ENCODE data around the gene LYPD1. TPM values are rescaled to one million over a fixed set of nuclear protein-coding genes. Genes with fewer than 3 reads are reported as not detected.

The LYPD1 gene
- total RNA-seq, 1 donor from 2014 or later = 29.4 TPM

DNA sequence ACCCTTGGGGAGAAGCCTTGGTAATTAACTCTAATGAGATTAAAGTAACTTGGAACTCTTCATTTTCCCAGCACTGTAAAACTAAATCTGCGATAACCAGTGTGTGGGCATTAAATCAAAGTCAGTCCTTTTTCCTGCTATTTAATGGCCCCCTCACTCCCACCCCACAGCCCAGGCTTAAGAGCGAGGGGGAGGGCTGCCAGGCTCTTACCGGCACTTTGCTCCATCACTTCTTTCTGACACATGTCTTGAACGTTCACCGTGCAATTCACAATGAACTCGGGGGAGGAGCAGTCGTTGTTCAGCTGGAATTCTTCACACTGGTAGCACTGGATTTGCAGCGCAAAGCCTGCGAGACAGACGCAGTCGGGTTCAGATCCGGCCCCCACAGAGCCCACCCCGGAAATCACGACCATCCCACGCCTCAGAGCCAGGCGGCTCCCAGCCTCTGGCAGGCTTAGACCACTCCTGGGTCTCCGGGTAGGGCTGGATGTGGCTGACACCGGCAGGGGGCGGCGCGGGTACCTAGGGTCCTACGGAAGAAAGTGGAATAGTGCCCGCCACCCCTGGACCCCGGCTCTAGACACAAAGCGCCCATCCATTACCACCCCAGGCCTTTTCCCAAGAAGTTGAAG lies 1.7 kb downstream of the LYPD1 start:
- DNase-seq (ENCODE audit: low read depth, low spot score) = no peak

DNA sequence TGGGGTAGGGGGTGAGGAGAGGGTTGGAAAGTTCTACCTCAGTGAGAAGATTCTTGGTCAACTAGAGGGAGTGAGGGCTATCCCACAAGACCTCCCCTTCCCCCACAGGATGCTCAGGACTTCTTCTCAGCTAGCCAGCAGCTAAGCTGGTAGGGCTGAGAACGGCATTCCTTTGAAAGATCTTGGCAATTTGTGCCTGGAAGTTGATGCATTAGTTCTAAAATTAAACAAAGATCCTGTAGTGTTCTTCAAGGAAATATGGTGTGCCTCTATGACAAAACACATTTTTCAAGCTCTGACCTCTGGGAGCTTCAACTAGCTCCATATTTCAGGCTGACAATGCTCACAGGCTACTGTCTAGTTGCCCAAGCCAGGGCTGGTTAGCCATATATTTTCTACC lies 2.3 kb downstream of the LYPD1 start:
- no peak for DNase-seq (ENCODE audit: low read depth, low spot score)

DNA sequence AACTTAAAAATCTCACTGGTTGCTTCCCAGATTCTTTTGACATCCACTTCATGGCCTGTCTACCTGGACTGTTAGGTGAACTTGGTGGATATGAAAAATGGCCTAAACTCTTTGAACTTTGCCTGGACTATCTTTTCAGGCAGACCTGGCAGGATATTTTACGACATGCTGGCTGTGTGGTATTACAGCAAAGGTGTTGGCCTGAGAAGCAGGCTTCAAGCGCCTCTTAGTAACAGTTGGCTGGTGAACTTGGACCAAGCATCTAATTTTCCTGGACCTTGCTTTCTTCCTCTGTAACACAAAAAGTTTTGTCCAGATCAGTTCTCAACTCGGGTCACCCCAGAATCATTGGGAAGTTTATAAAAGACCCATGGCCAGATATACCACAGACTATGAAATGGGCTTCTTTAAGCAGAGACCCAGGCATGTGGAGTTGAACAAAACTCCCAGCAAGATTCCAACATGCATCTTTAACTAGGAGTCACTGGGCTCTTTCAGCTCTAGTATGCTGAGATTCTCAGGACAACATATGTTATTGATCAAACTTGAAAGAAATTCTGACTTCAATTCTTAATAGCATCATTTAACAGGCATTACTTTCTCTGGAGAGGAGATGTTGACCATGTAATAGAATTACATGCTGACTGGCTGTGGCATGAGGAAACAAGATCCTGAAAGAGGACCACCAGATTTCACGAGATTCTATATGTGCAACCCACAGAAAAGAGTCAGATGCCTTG lies 4.4 kb downstream of the LYPD1 start:
- no peak for DNase-seq (ENCODE audit: low read depth, low spot score)

DNA sequence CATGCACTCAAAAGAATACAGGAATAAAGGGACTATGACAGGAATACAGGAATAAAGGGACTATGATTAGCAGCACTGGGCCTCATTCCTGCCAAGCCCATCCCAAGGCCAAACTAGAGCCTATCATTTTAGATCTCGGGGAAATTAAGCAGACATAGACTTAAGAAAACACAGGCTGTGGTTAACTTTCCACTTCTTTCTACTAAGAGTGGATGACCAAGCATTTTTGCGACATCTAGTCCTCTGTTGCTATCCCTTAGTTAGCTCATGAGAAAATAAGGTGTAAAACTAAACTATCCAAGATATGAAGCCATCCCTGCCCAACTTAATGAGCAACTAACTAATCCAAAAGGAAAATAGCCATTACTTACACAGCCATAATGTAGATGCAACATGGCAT lies 5.9 kb downstream of the LYPD1 start:
- no peak for DNase-seq (ENCODE audit: low read depth, low spot score)

- DNase-seq (ENCODE audit: low read depth, low spot score) = no peak
These were observed 7.3 kb downstream of the LYPD1 start for GRCh38 chr2:132662732-132663131.

DNA sequence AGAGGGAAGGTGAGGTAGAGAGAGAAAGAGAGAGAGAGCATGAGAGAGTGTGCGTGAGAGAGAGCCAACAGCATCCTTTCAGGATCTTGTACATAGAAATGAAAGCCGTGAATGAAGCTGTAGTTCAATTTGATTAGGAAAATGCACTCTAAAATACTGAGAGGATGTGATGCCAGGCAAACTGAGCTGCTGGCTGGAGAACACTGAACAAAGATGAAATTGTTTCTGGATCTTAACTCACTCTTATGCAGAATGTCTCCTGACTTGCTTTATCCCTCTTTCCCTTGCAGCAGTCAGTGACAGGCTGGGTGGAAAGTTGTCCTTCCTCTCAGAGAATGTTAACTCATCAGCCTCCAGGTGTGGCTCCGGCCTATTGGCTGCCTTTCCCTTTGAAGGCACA lies 10.7 kb downstream of the LYPD1 start:
- no peak for DNase-seq (ENCODE audit: low read depth, low spot score)

- DNase-seq (ENCODE audit: low read depth, low spot score) = no peak
These were observed 13.6 kb downstream of the LYPD1 start for GRCh38 chr2:132656266-132656975.

DNA sequence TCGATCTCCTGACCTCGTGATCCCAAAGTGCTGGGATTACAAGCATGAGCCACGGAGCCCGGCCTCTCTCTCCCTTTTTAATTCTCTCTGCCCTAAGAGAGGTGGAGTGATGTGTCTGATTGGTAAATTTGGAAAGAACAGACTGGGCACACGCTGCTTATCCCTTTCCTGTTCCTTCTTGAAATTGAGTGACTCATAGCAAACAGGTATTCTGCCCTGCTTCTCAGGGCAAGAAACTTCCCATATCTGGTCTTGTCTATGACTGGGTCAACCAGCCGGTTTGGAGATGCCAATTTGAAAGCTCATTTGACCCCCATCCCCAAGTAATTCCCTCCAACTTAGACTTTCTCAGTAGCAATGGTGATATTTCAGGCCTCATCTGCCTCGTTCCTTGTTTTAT lies 15.0 kb downstream of the LYPD1 start:
- DNase-seq (ENCODE audit: low read depth, low spot score) = no peak

GRCh38 chr2:132654335-132654734 lies 15.7 kb downstream of the LYPD1 start:
- no peak for DNase-seq (ENCODE audit: low read depth, low spot score)

- no peak for DNase-seq (ENCODE audit: low read depth, low spot score)
These were observed 17.5 kb downstream of the LYPD1 start for GRCh38 chr2:132652474-132652873.

DNA sequence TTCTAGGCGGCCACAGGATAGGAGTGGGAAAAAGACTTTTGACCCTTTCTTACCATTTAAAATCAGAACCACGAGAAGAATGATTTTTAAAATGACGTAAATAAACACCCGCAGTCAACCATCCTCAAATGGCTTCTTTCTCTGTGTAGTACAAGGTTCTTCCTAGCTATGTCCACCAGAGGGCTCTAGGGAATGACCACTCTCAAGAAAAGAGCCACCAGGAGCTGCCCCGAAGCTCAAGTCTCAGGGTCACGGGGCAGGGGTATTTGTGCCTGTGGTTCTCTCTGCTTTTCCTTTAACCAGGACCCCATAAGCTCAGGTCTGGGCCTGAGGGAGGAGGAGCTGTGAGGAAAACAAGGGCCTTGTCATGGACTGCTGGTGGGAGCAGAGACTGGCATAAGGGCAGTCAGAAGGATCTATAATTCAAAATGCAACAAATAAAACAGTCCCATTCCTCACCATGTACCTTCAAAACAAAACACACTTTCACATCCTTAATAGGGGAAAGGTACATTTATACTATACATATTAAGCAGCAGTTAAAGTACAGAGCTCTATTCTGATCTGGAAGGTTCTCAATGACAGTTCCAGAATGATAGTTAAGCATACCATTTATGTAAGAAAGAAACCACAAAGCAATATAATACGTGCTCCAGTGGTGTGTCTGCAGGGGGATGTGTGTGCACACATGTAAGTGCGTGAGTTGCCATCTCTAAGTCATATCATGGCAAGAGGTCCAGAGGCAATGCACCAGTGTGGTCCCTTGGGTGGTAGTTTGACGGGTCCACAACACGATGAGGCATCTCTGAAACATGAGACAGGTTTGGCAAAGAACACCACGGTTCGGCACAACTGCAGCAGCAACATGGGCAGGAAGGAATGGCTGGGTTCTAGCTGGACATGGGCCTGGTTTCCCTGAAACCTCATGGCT lies 18.6 kb downstream of the LYPD1 start:
- no peak for DNase-seq (ENCODE audit: low read depth, low spot score)

DNA sequence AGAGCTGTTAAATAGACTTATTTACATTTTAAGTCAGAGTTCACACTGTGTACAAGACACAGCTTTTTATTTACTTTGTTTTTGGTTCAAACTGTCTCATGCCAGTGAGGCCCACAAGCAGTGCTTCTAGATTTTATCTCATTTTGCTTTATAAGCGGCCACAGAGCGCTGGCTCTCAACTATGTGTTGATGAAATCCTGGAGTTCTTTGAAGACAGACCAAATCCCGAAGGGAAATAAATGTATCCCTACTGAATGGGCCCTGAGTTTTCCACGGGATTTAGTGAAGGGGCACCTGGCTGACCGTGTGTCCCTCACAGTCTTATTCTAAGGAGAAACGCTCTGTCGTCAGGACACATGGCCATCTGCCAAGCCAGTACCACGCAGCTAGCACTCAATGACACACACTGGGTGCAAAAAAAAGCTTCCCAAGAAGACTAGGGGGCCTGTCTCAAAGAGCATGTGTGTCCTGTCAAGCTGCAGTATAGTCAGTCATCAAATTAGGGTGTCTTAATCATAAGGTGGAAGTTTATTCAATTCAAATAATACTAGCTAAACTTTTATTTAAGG lies 23.4 kb downstream of the LYPD1 start:
- no peak for DNase-seq (ENCODE audit: low read depth, low spot score)

GRCh38 chr2:132645722-132646539 lies 24.1 kb downstream of the LYPD1 start:
- DNase-seq (ENCODE audit: low read depth, low spot score) = no peak

- no peak for DNase-seq (ENCODE audit: low read depth, low spot score)
These were observed 24.8 kb downstream of the LYPD1 start for GRCh38 chr2:132645176-132645575.

GRCh38 chr2:132642415-132642814 lies 27.6 kb downstream of the LYPD1 start:
- no peak for DNase-seq (ENCODE audit: low read depth, low spot score)

- no peak for DNase-seq (ENCODE audit: low read depth, low spot score)
These were observed 28.2 kb downstream of the LYPD1 start for GRCh38 chr2:132641819-132642218.

DNA sequence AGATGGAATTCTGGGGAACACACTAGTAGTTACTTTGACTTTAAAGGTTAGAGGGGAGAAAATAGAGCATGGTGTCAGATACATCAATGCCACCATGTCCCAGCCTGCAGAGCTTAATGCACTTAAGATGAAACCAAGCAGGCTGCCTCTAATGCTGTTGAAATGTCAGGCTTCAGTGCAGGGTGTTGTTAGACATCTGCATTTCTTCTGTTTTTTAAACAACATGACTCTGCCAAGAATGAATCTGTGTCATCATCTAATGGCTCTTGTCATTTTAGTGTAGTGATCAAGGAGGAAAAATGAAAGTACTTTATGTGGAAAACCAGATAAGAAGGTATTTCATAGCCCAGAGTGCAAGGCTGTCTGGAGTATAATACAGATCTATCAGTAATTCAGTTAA lies 29.9 kb downstream of the LYPD1 start:
- no peak for DNase-seq (ENCODE audit: low read depth, low spot score)

- no peak for DNase-seq (ENCODE audit: low read depth, low spot score)
These were observed 31.5 kb downstream of the LYPD1 start for GRCh38 chr2:132638313-132639040.

GRCh38 chr2:132636346-132636745 lies 33.7 kb downstream of the LYPD1 start:
- DNase-seq (ENCODE audit: low read depth, low spot score) = no peak

GRCh38 chr2:132633635-132634034 lies 36.4 kb downstream of the LYPD1 start:
- no peak for DNase-seq (ENCODE audit: low read depth, low spot score)

All from pulmonary artery endothelial cell (primary cell).